Smooth muscle cell (in vitro differentiated cells): Measurements from ENCODE around the gene SYT8. TPM values are rescaled to one million over a fixed set of nuclear protein-coding genes. Genes with fewer than 3 reads are reported as not detected.

ENCODE experiments used
- DNase-seq: peaks from one replicate; lab custom pipeline; 2025; ENCODE audit not compliant: unreplicated experiment; lab: John Stamatoyannopoulos, UW
- H2AFZ ChIP-seq: fragments of 200-600 bp; sonication (generic); 2 replicates; pipeline ENCODE4 v1.6.0; 2016; ENCODE audit warnings: antibody characterized with exemption, low read depth, mild to moderate bottlenecking
- H3F3A ChIP-seq: fragments of 200-600 bp; sonication (generic); 2 replicates; pipeline ENCODE4 v1.6.0; 2017; ENCODE audit warnings: antibody characterized with exemption, low read depth
- H3K27ac ChIP-seq: fragments of 200-600 bp; sonication (generic); 2 replicates; pipeline ENCODE4 v1.5.1; 2016; ENCODE audit warnings: low read depth, mild to moderate bottlenecking
- H3K27me3 ChIP-seq: fragments of 200-600 bp; sonication (generic); 2 replicates; pipeline ENCODE4 v1.6.1; 2016; ENCODE audit warnings: low read depth, mild to moderate bottlenecking
- H3K36me3 ChIP-seq: fragments of 200-600 bp; sonication (generic); 2 replicates; pipeline ENCODE4 v1.5.1; 2016; ENCODE audit warnings: low read depth
- H3K4me1 ChIP-seq: fragments of 200-600 bp; sonication (generic); 2 replicates; pipeline ENCODE4 v1.5.1; 2016; ENCODE audit warnings: low read depth
- H3K4me2 ChIP-seq: fragments of 200-600 bp; sonication (generic); 2 replicates; pipeline ENCODE4 v1.6.0; 2016; ENCODE audit warnings: mild to moderate bottlenecking
- H3K4me3 ChIP-seq: fragments of 200-600 bp; sonication (generic); 2 replicates; pipeline ENCODE4 v1.5.1; 2016; ENCODE audit warnings: mild to moderate bottlenecking
- H3K79me2 ChIP-seq: fragments of 200-600 bp; sonication (generic); 2 replicates; pipeline ENCODE4 v1.6.0; 2016; ENCODE audit warnings: low read depth, mild to moderate bottlenecking
- H3K9ac ChIP-seq: fragments of 200-600 bp; sonication (generic); 2 replicates; pipeline ENCODE4 v1.6.0; 2016; ENCODE audit warnings: low read depth
- H3K9me3 ChIP-seq: fragments of 200-600 bp; sonication (generic); replicated peaks from 2 replicates; pipeline ENCODE4 v1.5.1; 2016; ENCODE audit warnings: low read depth
- H4K20me1 ChIP-seq: fragments of 200-600 bp; sonication (generic); 2 replicates; pipeline ENCODE4 v1.6.0; 2016; ENCODE audit warnings: low read depth
- WGBS: methylation state at CpG from one replicate; pipeline ENCODE4 v1.1.7; 2016; ENCODE audit warnings: low lambda C conversion rate; 5-methylcytosine and 5-hydroxymethylcytosine counted together
- polyA plus RNA-seq: library from polyadenylated mRNA; unstranded; fragments of >200 nt; fragmentation: Nextera tagmentation; extraction: Ambion mirVana; gene quantifications from 2 replicates; pipeline ENCODE4 v1.2.1, GENCODE V29; 2016
- total RNA-seq: library from RNA; depleted of rRNA; stranded (reverse); fragments of >200 nt; gene quantifications from 2 replicates; pipeline ENCODE4 v1.2.3, GENCODE V29; 2014
- TF ChIP-seq, protein P1 (sequence below): fragments of 200-600 bp; sonication (generic); IDR thresholded peaks from 2 replicates; pipeline ENCODE4 v1.5.1; 2017; ENCODE audit warnings: borderline replicate concordance, mild to moderate bottlenecking, antibody characterized with exemption; ENCODE audit not compliant: insufficient read depth, poor library complexity, severe bottlenecking

The SYT8 gene
- total and polyA plus RNA-seq, 2 experiments from 2014 or later = 0.13 to 2.0 TPM

- DNase-seq = no peak
- Histone ChIP-seq H3K9me3 (no peaks in the 10 kb centered on the region), H3K4me3 (no peak overlapping the region), H3K9ac (no peak overlapping the region), H3K4me1 (no peaks in the 10 kb centered on the region), H3K4me2 (no peak overlapping the region), H3K27me3 (no peaks in the 10 kb centered on the region), H2AFZ (no peak overlapping the region), H3F3A (no peaks in the 10 kb centered on the region), H3K27ac (no peak overlapping the region), H3K79me2 (no peaks in the 10 kb centered on the region), H3K36me3 (no peaks in the 10 kb centered on the region), H4K20me1 (no peaks in the 10 kb centered on the region)
- TF ChIP-seq, protein P1, sequence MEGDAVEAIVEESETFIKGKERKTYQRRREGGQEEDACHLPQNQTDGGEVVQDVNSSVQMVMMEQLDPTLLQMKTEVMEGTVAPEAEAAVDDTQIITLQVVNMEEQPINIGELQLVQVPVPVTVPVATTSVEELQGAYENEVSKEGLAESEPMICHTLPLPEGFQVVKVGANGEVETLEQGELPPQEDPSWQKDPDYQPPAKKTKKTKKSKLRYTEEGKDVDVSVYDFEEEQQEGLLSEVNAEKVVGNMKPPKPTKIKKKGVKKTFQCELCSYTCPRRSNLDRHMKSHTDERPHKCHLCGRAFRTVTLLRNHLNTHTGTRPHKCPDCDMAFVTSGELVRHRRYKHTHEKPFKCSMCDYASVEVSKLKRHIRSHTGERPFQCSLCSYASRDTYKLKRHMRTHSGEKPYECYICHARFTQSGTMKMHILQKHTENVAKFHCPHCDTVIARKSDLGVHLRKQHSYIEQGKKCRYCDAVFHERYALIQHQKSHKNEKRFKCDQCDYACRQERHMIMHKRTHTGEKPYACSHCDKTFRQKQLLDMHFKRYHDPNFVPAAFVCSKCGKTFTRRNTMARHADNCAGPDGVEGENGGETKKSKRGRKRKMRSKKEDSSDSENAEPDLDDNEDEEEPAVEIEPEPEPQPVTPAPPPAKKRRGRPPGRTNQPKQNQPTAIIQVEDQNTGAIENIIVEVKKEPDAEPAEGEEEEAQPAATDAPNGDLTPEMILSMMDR = no peak
- WGBS = 95% methylated on average over 6 of the region's 6 CpGs
These were observed 42.9 kb upstream of the SYT8 start for GRCh38 chr11:1791912-1792311.

DNA sequence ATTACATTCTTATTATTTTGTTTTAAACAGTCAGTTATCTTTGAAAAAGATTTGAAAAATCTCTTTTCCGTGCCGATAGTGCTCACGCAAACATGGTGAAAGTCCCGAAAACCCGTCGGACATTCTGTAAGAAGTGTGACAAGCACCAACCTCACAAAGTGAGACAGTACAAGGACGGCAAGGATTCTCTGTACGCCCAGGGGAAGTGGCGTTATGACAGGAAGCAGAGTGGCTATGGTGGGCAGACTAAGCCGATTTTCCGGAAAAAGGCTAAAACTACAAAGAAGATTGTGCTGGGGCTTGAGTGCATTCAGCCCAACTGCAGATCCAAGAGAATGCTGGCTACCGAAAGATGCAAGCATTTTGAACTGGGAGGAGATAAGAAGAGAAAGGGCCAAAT, 42.3 kb upstream of the SYT8 start:
- TF ChIP-seq, protein P1 = no peak
- Histone ChIP-seq H3K27me3 (no peaks in the 10 kb centered on the region), H3K4me2 (peak overlapping the region; percentile 35), H3F3A (no peaks in the 10 kb centered on the region), H4K20me1 (no peaks in the 10 kb centered on the region), H2AFZ (peak overlapping the region; percentile 81), H3K9ac (no peak overlapping the region), H3K4me3 (no peak overlapping the region), H3K4me1 (no peaks in the 10 kb centered on the region), H3K27ac (no peak overlapping the region), H3K9me3 (no peaks in the 10 kb centered on the region), H3K79me2 (no peaks in the 10 kb centered on the region), H3K36me3 (no peaks in the 10 kb centered on the region)
- 67% methylated on average over 12 of the region's 12 CpGs for WGBS
- no peak for DNase-seq

- no peaks in the 10 kb centered on the region for H3F3A ChIP-seq
- 90% methylated on average over 3 of the region's 3 CpGs for WGBS
- no peaks in the 10 kb centered on the region for H3K4me1 ChIP-seq
- no peaks in the 10 kb centered on the region for H3K9me3 ChIP-seq
- H3K27me3 ChIP-seq = no peaks in the 10 kb centered on the region
- no peaks in the 10 kb centered on the region for H4K20me1 ChIP-seq
- TF ChIP-seq, protein P1 = no peak
- no peak overlapping the region for H3K4me2 ChIP-seq
- no peaks in the 10 kb centered on the region for H3K36me3 ChIP-seq
- H3K27ac ChIP-seq = no peak overlapping the region
- H3K9ac ChIP-seq = no peak overlapping the region
- no peaks in the 10 kb centered on the region for H3K79me2 ChIP-seq
- H2AFZ ChIP-seq = no peak overlapping the region
- no peak overlapping the region for H3K4me3 ChIP-seq
- DNase-seq = no peak
These were observed 41.7 kb upstream of the SYT8 start for GRCh38 chr11:1793081-1793480.

- no peak overlapping the region for H3K4me2 ChIP-seq
- no peaks in the 10 kb centered on the region for H3K27me3 ChIP-seq
- no peaks in the 10 kb centered on the region for H4K20me1 ChIP-seq
- no peaks in the 10 kb centered on the region for H3K9me3 ChIP-seq
- H3K4me1 ChIP-seq = no peaks in the 10 kb centered on the region
- H3K27ac ChIP-seq = no peak overlapping the region
- H3K79me2 ChIP-seq = no peaks in the 10 kb centered on the region
- 59% methylated on average over 12 of the region's 12 CpGs for WGBS
- no peaks in the 10 kb centered on the region for H3F3A ChIP-seq
- H2AFZ ChIP-seq = no peak overlapping the region
- H3K9ac ChIP-seq = no peak overlapping the region
- no peaks in the 10 kb centered on the region for H3K36me3 ChIP-seq
- no peak overlapping the region for H3K4me3 ChIP-seq
- TF ChIP-seq, protein P1 = no peak
- DNase-seq = no peak
These were observed 38.3 kb upstream of the SYT8 start for GRCh38 chr11:1796413-1797011.
